NCI-H1694 (cell line): ENCODE results near the gene AGTRAP.

Experiments
- DNase-seq: peaks from one replicate; lab custom pipeline; 2025; lab: John Stamatoyannopoulos, UW

Gene AGTRAP

DNA sequence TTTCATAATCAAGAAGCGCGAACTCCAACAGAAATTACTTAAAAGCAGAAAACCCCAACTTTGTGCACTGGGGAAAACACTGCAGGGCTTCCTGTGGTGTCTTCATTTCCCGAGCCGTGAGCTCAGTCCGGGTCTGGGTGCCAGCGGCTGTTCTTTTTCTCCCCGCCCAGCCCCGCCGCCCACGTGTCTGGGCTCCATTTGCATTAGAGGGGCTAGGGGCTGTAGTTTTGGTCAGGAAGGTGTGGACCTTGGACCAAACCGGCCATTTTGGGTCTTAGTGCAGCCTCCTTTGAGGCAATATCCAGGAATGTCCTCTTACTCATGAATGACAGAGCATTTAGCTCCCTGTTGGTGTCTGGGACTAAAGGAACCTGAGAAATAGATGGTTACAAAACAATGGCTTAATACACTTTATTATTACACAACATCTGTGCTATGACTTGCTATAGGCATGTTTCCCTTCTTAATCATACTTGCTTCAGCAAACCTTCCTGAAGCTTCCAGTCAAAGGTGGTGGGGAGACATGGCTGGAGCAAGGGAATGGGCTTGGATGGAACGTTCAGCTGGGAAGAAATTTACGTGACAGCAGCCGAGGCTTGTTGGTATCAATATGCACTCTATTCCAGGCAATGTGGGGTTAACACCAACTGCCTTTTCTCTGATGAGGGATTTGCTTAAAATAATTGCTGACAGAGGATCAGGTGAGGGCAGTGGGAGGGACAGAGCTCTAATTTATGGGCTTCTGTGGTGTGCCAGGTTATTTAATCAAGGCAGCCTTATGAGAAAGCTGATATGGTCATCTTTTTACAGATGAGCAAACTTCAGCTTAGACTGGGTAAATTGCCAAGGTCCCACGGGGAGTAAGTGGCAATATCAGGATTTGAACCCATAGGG lies 1.1 kb downstream of the AGTRAP start:
- DNase-seq = no peak

DNA sequence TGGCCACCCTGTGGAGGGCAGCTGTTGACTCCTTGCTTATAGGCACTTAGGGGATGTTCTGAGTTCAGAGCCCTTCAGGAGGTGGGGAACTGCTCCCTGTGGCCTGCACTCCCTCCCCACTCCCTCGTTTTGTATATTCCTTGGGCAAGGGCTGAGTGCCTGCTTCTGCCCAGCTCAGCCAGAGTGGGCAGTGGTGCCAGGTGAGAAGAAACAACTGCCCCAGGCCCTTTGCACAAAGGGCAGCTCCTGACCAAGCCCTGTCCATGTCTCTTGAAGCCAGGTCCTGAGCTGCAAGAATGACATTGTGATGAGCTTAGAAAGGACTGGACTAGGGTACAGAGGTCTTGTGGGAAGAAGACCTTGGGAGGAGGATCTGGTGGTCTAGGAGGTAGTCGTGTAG lies 2.2 kb downstream of the AGTRAP start:
- DNase-seq = no peak

DNA sequence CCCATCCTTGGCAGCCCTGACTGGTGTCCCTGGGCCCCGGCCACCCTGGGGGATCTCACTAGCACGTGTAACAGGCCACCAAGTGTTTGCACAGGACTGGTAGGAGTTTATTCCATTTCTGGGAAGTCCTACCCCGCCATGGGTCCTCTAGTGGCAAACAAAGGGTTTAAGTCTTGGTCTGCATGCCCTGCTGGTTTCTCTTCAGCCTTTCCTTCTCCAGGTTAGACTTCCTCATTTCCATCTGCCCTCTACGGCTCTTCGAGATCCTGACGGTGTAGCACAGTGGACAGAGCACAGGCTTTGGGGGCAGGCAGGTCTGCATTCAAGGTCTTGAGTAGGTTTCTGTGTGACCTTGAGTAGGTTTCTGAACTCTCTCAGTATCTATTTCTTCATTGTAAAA lies 2.8 kb downstream of the AGTRAP start:
- DNase-seq = no peak

DNA sequence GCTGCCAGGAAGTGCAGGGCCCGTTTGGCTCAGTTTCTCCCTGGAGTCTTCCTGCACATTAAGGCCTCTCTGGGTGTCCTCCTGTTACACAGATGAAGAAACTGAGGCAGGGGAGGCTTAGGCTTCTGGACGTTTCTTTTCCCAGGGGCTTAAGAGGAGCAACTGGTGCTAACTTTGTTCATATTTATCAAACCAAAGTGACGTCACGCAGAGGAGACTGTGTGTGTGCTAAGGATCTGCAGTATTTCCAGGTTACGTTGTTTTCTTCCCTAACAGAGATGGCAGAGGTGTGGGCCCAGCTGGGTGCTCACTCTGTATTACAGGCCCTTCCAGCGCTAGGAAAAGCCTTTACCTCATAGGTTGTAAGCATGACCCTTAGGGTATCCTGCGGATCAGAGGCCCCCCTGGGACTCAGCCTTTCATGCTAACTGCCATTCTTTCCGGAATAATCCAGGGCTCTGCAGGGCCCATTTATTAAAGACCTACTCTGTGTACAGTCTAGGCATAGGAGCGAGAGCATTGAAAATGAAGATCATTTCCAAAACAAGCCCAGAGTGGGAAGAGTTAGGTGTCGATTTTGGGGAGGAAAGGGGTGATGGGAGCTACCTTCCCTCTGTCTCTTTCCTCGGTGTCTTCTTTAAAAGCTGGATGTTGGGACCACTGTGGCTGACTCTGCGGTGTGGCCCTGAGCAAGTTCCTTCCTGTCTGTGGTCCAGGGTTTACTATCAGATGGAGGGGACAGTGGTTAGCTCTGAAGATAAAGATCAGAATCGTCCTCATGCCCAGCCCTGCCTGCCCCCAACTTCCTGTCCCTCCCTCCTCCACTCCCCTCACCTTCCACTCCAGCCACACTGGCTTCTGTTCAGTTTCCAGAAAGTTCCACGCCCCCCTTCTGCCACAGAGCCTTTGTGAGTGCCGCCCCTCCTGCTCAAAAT lies 4.6 kb downstream of the AGTRAP start:
- DNase-seq = no peak

DNA sequence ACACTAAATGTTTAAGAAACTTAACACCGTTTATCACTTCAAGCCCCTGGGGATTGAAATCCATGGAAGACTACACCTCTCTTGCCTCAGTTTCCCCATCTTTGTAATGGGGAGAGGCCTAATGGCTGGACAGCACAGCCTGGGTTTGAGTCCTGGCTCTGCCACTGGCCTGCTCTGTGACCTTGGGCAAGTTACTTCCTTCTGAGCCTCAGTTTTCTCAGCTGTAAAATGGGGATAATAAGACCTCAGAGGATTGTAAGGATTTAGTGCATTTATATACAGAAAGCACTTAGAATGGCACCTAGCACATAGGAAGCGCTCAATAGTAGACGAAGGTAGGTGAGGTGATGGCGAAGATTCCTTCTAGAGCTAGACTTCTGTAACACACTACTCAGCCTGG lies 5.5 kb downstream of the AGTRAP start:
- no peak for DNase-seq

DNA sequence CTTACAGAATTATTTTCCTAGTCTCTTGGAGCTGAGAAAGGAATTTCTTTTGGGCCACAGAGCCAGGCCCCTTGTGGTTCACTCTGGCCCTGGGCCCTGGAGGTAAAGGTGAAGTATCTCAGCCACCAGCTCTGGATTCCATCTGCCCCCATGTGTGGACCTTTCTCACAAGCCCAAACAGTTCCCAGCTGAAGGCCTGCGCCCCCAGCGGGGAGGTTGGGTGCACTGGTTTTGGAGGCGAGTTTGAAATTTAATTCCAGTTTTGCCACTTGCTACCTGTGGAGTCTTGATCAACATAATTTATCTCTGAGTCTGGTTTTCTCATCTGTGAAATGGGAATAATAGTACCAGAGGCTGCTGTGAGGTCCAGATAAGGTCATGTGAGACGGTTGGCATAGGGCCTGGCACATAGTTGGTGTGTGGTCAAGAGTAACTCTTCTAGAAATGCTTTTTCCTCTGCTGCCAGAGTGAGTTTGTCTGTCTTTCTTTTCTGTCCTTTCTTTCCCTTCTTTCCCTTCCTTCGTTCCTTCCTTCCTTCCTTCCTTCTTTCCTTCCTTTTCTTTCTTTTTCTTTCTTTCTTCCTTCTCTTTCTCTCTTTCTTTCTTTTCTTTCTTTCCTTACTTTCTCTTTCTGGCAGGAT lies 6.1 kb downstream of the AGTRAP start:
- no peak for DNase-seq

DNA sequence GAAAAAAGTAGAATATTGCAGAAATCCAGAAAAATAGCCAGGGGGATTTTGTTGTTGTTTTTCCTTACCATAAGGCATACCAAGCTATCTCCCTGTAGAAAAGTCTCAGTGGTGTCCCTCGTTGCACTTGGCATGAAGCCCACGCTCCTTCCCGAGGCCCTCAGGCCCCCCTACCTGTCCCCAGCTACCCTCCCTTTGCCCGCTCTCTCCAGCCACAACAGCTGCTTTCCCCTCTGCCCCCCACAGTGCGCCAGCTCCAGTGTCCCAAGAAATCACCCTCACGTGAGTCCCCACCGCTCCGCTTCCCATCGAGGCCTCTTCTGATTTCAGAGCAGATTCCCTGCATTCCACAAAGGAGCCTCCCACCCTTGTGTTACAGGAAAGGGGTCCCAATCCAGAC lies 8.4 kb downstream of the AGTRAP start:
- DNase-seq = no peak

DNA sequence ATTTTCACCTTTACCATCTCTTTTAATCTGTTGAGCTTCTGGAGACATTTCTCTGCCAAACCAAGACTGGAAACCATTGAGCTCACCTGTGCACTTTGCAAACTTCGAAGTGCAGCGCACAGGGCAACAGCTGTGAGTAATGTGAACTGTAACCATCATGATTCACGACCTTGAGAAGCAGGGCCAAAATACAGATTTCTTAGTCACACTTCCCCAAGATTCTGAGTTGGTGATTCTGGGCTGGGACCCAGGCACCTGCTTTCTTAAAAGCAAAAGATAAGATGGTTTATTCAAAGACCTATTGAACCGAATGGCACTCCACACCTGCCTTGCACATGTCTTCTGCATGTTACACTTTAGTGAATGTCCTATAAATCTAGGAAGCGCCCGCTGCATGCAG lies 10.2 kb downstream of the AGTRAP start:
- DNase-seq = no peak

DNA sequence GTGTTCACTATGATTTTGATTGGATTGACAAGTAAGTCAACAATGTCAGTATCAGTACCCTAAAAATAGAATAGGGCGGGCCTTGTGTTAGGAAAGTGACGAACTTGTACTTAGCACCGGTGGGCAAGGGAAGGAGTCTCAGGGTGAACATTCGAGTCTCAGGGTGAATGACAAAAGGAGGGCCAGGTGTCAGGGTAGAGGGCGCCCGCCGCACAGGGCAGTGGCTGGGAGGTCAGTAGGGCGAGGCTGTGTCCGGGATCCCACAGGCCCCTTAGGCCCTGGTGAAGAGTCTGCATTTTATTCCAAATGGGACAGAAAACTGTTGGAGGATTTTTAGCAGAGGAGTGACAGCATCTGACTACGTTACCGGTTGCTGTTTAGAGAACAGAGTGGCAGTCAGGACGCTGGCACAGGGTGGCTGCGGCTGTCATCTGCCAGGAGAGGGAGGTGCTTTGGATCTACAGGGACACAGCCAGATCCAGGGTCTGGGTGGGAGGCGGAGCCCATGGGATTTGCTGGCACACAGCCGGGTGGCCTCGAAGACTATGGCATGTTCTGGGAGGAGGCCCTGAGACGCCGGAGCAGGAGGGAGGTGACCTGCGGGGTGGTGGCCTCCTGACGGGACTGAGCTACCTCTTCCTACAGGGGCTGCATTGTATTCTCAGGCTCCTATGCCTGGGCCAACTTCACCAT lies 11.0 kb downstream of the AGTRAP start:
- DNase-seq = peak; percentile 69

DNA sequence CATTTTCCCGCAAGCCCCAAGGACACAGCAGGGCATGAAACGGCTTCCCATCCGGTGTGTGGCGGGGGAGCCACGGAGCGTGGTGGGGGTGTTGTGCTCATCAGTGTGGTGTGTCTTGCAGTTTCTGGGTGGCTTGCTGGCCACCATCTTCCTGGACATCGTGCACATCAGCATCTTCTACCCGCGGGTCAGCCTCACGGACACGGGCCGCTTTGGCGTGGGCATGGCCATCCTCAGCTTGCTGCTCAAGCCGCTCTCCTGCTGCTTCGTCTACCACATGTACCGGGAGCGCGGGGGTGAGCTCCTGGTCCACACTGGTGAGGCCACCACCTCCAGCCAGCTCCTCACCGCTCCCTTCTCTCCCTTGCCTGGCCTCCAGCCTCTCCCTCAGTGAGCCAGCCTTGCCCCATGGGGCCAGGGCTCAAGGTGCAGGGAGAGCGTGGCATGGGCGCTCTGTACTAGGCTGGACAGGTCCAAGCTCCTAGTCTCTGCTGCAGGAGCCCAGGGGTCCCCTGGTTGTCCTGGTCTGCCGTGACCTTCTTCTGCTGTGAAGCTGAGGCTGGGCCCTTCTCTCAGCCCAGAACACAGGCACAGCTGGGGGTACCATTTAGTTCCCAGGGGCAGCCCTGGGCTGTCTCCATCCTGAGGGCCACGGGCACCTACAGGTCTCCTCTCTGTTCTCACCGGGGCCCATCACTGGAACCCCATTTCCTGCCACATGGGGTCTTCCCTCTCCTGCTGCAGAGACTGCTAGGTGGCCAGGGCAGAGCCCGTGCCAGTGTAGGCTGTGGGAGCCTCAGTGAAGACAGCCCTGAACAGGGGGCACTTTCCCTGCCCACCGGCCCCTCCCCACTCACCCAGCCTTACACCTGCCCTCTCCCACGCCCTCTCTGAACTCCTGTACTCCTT lies 12.6 kb downstream of the AGTRAP start:
- DNase-seq = no peak

DNA sequence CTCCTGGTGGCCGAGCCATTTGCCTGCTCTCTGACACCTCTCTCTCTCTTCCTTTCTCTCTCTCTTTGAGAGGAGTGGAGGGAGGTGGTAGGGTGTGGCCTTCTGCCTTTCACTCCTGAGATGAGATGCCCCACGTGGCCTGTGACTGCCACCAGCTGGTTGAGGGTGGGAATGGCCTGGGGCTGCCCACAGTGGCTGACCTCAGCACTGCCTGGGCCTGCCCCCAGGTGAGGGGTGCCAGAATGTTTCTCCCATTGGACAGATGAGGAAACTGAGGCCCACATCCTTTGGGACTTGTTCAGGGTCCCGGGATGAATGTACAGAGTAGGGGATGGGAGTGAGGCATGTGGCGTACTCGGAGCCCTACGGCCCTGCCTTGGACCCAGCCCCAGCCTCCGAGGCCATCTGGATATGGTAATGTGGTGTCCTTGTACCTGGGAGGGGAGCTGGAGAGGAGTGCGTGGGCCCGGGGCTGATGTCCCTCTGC lies 13.3 kb downstream of the AGTRAP start:
- no peak for DNase-seq

DNA sequence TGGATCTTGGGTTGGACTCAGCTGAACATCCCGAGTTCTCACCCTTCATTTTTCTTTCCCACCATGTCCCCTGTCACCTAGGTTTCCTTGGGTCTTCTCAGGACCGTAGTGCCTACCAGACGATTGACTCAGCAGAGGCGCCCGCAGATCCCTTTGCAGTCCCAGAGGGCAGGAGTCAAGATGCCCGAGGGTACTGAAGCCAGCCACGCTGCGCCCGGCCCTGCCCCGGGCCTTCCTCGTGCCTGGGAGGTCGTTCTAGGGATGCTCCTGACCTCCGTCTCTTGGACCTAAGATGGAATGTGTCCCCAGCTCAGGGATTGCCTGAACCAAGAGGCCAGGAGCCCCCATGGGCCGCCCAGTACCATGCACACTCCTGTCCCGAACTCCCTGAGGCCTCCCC lies 14.1 kb downstream of the AGTRAP start:
- no peak for DNase-seq

DNA sequence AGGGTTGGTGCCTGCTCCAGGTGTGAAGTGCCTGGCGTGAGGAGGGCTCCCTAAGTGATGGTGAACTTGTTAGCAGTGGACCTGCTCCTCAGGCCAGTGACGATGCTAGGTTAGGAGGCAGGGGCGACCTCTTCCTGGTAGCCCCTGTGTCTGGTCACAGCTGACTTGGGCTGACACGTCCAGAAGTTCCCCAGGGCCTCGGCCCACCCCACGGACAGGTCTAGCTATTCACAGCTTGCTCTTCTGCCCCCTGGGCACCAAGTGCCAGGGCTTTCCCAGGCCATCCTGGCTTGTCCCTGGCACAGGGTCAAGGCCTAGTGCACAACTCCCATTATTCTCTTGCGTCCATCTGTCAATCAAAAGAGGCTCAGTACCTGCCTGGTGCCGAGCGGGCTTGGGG lies 15.2 kb downstream of the AGTRAP start:
- DNase-seq = no peak

DNA sequence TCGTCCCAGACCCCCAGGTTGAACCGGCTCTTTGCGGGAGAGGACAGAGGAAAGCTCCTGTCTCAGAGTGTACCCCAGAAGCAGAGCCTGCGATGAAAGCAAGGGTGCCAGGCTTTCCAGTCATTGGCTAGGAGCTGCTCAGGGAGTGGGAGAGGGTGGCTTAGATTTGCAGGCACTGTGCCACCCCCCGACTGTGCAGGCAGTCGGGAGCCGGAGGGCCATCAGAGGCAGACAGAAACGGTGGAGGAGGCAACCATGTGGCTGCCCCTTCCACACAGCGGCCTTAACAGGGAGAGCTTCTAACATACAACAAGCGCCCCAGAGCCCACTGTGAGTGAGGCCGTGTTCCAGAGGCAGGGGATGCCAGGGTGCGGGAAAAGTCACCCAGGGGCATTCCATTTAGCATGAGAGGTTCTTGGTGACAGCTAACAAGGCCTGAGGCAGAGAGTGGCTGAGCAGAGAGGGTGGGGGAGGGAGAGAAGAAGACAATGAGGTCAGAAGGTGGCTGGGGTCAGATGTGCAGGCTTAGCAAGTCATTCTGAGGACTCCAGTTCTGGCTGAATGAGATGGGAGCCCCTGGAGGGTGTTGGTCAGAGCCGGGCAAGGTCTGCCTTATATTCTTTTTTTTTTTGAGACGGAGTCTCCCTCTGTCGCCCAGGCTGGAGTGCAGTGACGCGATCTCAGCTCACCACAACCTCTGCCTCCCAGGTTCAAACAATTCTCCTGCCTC lies 16.6 kb downstream of the AGTRAP start:
- DNase-seq = no peak

DNA sequence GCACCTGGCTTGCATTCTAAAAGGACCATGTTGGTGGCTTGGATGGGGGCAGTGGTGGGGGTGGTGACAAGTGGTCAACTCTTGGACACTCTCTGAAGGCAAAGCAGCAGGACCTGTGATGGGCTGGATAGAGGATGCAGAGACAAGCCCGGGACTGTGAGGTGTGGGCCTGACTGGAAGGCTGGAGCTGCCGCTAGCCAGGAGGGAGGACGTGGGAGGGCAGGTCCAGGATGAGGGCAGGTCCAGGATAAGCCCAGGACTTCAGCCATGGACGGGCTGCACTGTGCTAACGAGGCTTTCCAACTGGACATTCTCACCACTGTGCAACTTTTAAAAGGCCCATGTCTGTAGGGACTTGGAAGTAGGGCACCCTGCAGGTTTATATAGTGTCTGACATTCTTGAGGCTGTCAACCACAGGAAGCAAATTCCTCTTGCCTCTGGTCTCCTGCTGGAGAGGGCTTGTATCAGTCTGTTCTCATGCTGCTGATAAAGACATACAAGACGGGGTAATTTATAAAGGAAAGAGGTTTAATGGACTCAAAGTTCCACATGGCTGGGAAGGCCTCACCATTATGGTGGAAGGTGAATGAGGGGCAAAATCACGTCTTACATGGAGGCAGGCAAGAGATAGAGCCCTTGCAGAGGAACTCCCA lies 17.7 kb downstream of the AGTRAP start:
- no peak for DNase-seq

DNA sequence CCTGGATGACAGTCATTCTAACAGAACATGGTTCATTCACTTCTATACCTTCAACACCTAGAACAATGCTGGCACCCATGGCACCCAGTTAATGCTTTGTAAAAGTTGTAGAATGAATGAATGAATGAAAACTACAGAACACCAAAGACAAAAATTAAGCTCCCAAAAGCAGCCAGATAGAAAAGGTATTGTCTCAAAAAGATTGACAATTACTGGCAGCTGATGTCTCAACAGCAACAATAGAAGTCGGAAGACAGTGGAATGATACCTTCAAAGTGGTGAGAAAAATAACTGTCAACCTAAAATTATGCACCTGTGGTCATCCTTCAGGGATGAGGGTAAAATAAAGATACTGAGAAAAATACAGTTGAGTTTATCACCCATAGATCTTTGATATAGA lies 21.1 kb downstream of the AGTRAP start:
- no peak for DNase-seq

DNA sequence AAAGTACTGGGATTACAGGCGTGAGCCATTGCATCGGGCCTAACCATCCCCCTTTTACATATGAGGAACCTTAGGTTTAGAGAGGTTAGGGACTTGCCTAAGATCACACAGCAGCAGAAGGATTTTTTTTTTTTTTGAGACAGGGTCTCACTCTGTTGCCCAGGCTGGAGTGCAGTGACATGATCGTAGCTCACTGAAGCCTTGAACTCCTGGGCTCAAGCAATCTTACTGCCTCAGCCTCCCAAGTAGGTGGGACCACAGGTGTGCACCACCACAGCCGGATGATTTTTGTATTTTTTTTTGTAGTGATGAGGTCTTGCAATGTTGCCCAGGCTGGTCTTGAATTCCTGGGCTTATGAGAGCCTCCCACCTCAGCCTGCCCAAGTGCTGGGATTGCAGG lies 23.9 kb downstream of the AGTRAP start:
- no peak for DNase-seq

DNA sequence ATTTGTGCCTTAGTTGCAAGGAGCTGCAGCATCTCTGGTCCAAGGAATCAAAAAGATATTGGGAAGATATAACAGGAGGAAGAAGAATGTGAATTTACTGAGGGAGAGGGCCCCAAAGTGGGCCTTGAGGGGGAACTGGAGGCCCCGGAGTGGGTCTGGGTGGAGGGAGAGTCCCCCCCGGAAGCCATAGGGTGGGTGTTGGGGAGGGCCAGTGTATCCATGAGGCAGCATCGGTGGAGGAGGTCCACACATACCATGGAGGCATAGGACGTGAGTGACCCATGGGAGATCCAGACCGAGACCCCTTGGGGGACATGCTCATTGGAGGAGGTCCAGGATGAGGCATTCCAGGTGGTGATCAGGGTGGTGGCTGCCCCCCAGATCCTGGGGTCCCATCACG lies 25.3 kb downstream of the AGTRAP start:
- no peak for DNase-seq

DNA sequence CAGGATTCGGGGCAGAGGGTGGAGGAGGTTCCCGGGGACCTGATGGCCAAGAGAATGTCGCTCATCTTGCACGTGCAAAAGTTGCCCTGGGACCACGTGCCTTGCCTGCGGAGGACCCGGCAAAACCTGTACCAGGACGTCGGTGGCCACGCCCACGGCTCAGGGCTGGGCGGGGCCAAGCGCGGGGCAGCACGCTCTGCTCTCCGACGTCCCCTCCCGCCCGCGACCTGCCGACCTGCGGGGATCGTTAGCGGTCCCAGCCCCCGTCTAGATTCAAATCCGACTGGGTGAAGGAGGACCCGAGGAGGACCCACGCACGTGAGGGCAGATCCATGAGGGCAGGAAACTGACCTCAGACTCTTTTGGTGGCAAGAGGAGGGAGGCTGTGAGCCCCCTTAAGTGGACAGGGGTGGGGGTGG lies 26.1 kb downstream of the AGTRAP start, which contains the start of gene C1orf167:
C1orf167 (plus strand) TSS at position 206 of the 419 bp plus-strand sequence. CDS start 2,208 bp downstream, outside the sequence.
- DNase-seq = no peak
